ENCODE results near the gene TAGLN3.
A peak's percentile ranks its signal among the peaks of the same experiment; 100 is the strongest.

Gene TAGLN3

GRCh38 chr3:111978583-111979433 is 19.9 kb upstream of the TAGLN3 start, which contains the start of gene ABHD10:
ABHD10 (plus strand) TSS chr3:111979026; CDS start chr3:111979062, 36 bp downstream.
- H3K4me3 ChIP-seq (ENCODE audit: low read depth, low read length): peak within 1 kb of the TSS; percentile 87
- TF ChIP-seq CTCF (IDR thresholded peaks at IDR 0.05; ENCODE audit: low read depth, low read length): no peak

- peak overlapping the region; percentile 87 for H3K4me3 ChIP-seq (ENCODE audit: low read depth, low read length)
- TF ChIP-seq CTCF (IDR thresholded peaks at IDR 0.05; ENCODE audit: low read depth, low read length): no peak
These were observed 19.2 kb upstream of the TAGLN3 start for GRCh38 chr3:111979434-111980038.

DNA sequence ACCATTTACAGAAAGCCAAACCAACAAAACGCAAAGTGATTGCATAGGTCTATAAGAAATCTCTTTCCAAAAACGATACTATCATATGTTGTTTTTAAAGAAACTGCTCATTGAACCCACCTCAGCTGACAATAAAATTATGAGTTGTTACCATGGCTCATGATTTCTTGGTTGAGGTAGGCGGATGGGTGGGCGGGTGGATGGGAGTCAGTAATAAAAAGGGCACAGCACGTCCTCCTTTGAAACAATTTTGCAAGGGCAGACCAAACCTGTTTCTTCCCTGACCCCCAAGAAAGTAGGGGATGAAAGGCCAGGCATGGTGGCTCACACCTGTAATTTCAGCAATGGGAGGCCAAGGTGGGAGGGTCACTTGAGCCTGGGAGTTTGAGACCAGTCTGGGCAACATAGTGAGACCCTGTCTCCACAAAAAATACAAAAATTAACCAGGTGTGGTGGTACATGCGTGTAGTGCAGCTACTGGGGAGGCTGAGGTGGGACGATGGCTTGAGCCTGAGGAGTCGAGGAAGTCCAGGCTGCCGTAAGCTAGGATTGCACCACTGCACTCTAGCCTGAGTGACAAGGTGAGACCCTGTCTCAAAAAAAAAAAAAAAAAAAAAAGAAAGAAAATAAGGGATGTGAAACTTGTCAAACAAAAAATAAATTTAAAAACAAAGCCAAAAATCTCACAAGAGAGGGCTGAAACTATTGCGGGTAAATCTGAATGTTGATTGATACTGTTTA is 17.8 kb upstream of the TAGLN3 start:
- H3K4me3 ChIP-seq (ENCODE audit: low read depth, low read length): no peak overlapping the region
- TF ChIP-seq CTCF (IDR thresholded peaks at IDR 0.05; ENCODE audit: low read depth, low read length): no peak

- no peak overlapping the region for H3K4me3 ChIP-seq (ENCODE audit: low read depth, low read length)
- TF ChIP-seq CTCF (IDR thresholded peaks at IDR 0.05; ENCODE audit: low read depth, low read length): no peak
These were observed 17.3 kb upstream of the TAGLN3 start for GRCh38 chr3:111981457-111981763.

- no peak overlapping the region for H3K4me3 ChIP-seq (ENCODE audit: low read depth, low read length)
- no peak for TF ChIP-seq CTCF (IDR thresholded peaks at IDR 0.05; ENCODE audit: low read depth, low read length)
These were observed 14.0 kb upstream of the TAGLN3 start for GRCh38 chr3:111984636-111985298.

GRCh38 chr3:111986800-111987199 is 11.9 kb upstream of the TAGLN3 start:
- no peak for TF ChIP-seq CTCF (IDR thresholded peaks at IDR 0.05; ENCODE audit: low read depth, low read length)

More at GRCh38 chr3:111986800-111987199, 11.9 kb upstream of the TAGLN3 start:
- no peak overlapping the region for H3K4me3 ChIP-seq (ENCODE audit: low read depth, low read length)
